Mucosa of descending colon (tissue), 3 donors: ENCODE data around the gene PMM1. TPM values are rescaled to one million over a fixed set of nuclear protein-coding genes. Genes with fewer than 3 reads are reported as not detected.
"Not testable (repeated sequence)": the region's sequence is repeated elsewhere in the genome, so short reads cannot be mapped to it uniquely, and the experiment has no call there.

ENCODE experiments used
- ATAC-seq: fragments of 200-7000 bp; cut with Tn5 transposase; one replicate; pipeline ENCODE4 v1.9.1; 2020; ENCODE audit warnings: mild to moderate bottlenecking, moderate library complexity
- DNase-seq, 3 donors: peaks; one replicate each; pipeline ENCODE4 v3.0.0-alpha.2; 2020
- H3K36me3 ChIP-seq: fragments of 200-600 bp; one replicate; pipeline ENCODE4 v1.8.0; 2021; ENCODE audit warnings: low read depth, mild to moderate bottlenecking
- H3K4me1 ChIP-seq: fragments of 200-600 bp; one replicate; pipeline ENCODE4 v1.8.0; 2021; ENCODE audit warnings: low read depth, mild to moderate bottlenecking
- H3K4me3 ChIP-seq: fragments of 200-600 bp; one replicate; pipeline ENCODE4 v1.8.0; 2021; ENCODE audit warnings: mild to moderate bottlenecking
- H3K9me3 ChIP-seq: fragments of 200-600 bp; one replicate; pipeline ENCODE4 v1.8.0; 2021; ENCODE audit warnings: mild to moderate bottlenecking
- CTCF ChIP-seq: fragments of 200-600 bp; IDR thresholded peaks from one replicate; pipeline ENCODE4 v1.8.0; 2022; ENCODE audit warnings: antibody characterized with exemption, mild to moderate bottlenecking
- intact Hi-C, 2 donors: fragments of 100-400 bp; cut with DNase I in 1 of 2; cut with micrococcal nuclease in 1 of 2; formaldehyde crosslinking; loops; one replicate each; pipeline versions ENCODE4 v1.11.0 to v1.11.1; 2022; cut with DNase I, micrococcal nuclease
- total RNA-seq, 3 donors: library from RNA; stranded (reverse); fragmentation: NEBNext Ultra II Directional in 2 of 3; extraction: Animal tissue kit (Norgen Biotek cat#: 25700) in 2 of 3; gene quantifications; one replicate each; pipeline versions ENCODE4 v1.2.1 to v1.2.4, GENCODE V29; 2021 to 2023
- donor health status: DM: no; HTN: no; CAD: no; lungs with moderate emphysema.
- donor health status: DM: no; HTN: no; CAD: no.
- donor health status: DM: no; HTN: yes; CAD: no.

PMM1 gene
- total RNA-seq, 3 donors from 2014 or later, result 40.7 to 69.4 (median 51.7) TPM

- peaks cover 13% of the 10 kb centered on the region for H3K36me3 ChIP-seq
- DNase-seq (no peak), ATAC-seq (no peak)
- H3K4me1 ChIP-seq, result no peaks in the 10 kb centered on the region
- no peaks in the 10 kb centered on the region for H3K9me3 ChIP-seq
- intact Hi-C loops, result no loop called here
- no peak for TF ChIP-seq CTCF
- no peak overlapping the region for H3K4me3 ChIP-seq
Measured at GRCh38 chr22:41578818-41579217, 10.8 kb downstream of the PMM1 start.

GRCh38 chr22:41578114-41578513 lies 11.5 kb downstream of the PMM1 start:
- Histone ChIP-seq H3K4me3 (no peak overlapping the region), H3K4me1 (no peaks in the 10 kb centered on the region), H3K36me3 (peaks cover 7% of the 10 kb centered on the region), H3K9me3 (no peaks in the 10 kb centered on the region)
- TF ChIP-seq CTCF, result no peak
- intact Hi-C loops, result no loop called here
- DNase-seq (no peak), ATAC-seq (no peak)

- no peaks in the 10 kb centered on the region for H3K9me3 ChIP-seq
- ATAC-seq (peak; percentile 69), DNase-seq (peak in 2 of 3 donors; percentile 52 to 60)
- H3K4me1 ChIP-seq, result no peaks in the 10 kb centered on the region
- H3K36me3 ChIP-seq, result peaks cover 6% of the 10 kb centered on the region
- TF ChIP-seq CTCF, result no peak
- H3K4me3 ChIP-seq, result no peak overlapping the region
- intact Hi-C loops, result no loop called here
Measured at GRCh38 chr22:41576877-41577276, 12.8 kb downstream of the PMM1 start.

GRCh38 chr22:41575533-41575932 lies 14.1 kb downstream of the PMM1 start:
- DNase-seq (no peak), ATAC-seq (no peak)
- Histone ChIP-seq H3K4me3 (no peak overlapping the region), H3K9me3 (no peaks in the 10 kb centered on the region), H3K4me1 (no peaks in the 10 kb centered on the region), H3K36me3 (peaks cover 6% of the 10 kb centered on the region)
- intact Hi-C loops, result no loop called here
- TF ChIP-seq CTCF, result no peak

GRCh38 chr22:41574847-41575381 lies 14.7 kb downstream of the PMM1 start:
- intact Hi-C loops, result no loop called here
- Histone ChIP-seq H3K36me3 (peaks cover 6% of the 10 kb centered on the region), H3K4me1 (no peaks in the 10 kb centered on the region), H3K9me3 (no peaks in the 10 kb centered on the region), H3K4me3 (no peak overlapping the region)
- no peak for TF ChIP-seq CTCF
- peak; percentile 25 for ATAC-seq
- DNase-seq, result peak in 2 of 3 donors; percentile 49 to 67

GRCh38 chr22:41573677-41574076 lies 16.0 kb downstream of the PMM1 start:
- no peak for TF ChIP-seq CTCF
- Histone ChIP-seq H3K4me3 (no peak overlapping the region), H3K4me1 (no peaks in the 10 kb centered on the region), H3K9me3 (no peaks in the 10 kb centered on the region), H3K36me3 (peaks cover 6% of the 10 kb centered on the region)
- no peak for DNase-seq
- intact Hi-C loops, result no loop called here
- no peak for ATAC-seq

- H3K9me3 ChIP-seq, intact Hi-C loops, ATAC-seq, H3K36me3 ChIP-seq, DNase-seq, H3K4me3 ChIP-seq, H3K4me1 ChIP-seq: not testable (repeated sequence)
Measured at GRCh38 chr22:41572305-41572704, 17.3 kb downstream of the PMM1 start.
